Mesendoderm (in vitro differentiated cells): ENCODE results near the gene HAP1.

ENCODE experiments used
- DNase-seq: peaks from one replicate; pipeline ENCODE4 v3.0.0; 2013
- H2AK5ac ChIP-seq: 2 replicates; pipeline ENCODE4 v1.6.1; 2013; ENCODE audit warnings: low read length, inconsistent platforms
- H2BK120ac ChIP-seq: 2 replicates; pipeline ENCODE4 v1.6.1; 2013; ENCODE audit warnings: low read depth, mild to moderate bottlenecking, low read length, moderate library complexity, mixed read lengths
- H2BK15ac ChIP-seq: replicated peaks from 2 replicates; pipeline ENCODE4 v1.6.1; 2013; ENCODE audit warnings: low read depth, mild to moderate bottlenecking, moderate library complexity
- H2BK5ac ChIP-seq: 2 replicates; pipeline ENCODE4 v1.6.1; 2013; ENCODE audit warnings: low read length, inconsistent platforms
- H3K18ac ChIP-seq: 2 replicates; pipeline ENCODE4 v1.6.1; 2013; ENCODE audit warnings: mild to moderate bottlenecking, low read length, mixed read lengths
- H3K23ac ChIP-seq: one replicate; pipeline ENCODE4 v1.6.1; 2013; ENCODE audit warnings: low read length
- H3K27ac ChIP-seq: 2 replicates; pipeline ENCODE4 v1.5.1; 2013; ENCODE audit warnings: low read depth, mild to moderate bottlenecking, inconsistent platforms, low read length, moderate library complexity
- H3K27me3 ChIP-seq: 2 replicates; pipeline ENCODE4 v1.6.1; 2013; ENCODE audit warnings: low read length, control low read depth, mild to moderate bottlenecking, inconsistent platforms; ENCODE audit not compliant: insufficient read depth, poor library complexity
- H3K36me3 ChIP-seq: 2 replicates; pipeline ENCODE4 v1.6.1; 2013; ENCODE audit warnings: low read length, inconsistent platforms; ENCODE audit not compliant: control insufficient read depth, insufficient read depth
- H3K4ac ChIP-seq: one replicate; pipeline ENCODE4 v1.6.1; 2013; ENCODE audit warnings: low read depth, mild to moderate bottlenecking, low read length, moderate library complexity
- H3K4me1 ChIP-seq: 2 replicates; pipeline ENCODE4 v1.6.1; 2013; ENCODE audit warnings: low read depth, low read length, inconsistent platforms; ENCODE audit not compliant: control insufficient read depth
- H3K4me2 ChIP-seq: 2 replicates; pipeline ENCODE4 v1.6.1; 2013; ENCODE audit warnings: low read length
- H3K4me3 ChIP-seq: 2 replicates; pipeline ENCODE4 v1.5.1; 2013; ENCODE audit warnings: mild to moderate bottlenecking, low read length
- H3K56ac ChIP-seq: one replicate; pipeline ENCODE4 v1.6.1; 2013; ENCODE audit warnings: low read length
- H3K79me1 ChIP-seq: 2 replicates; pipeline ENCODE4 v1.6.1; 2013; ENCODE audit warnings: low read length, inconsistent platforms
- H3K79me2 ChIP-seq: 2 replicates; pipeline ENCODE4 v1.6.1; 2013; ENCODE audit warnings: mild to moderate bottlenecking, low read length; ENCODE audit not compliant: control insufficient read depth, insufficient read depth
- H3K9ac ChIP-seq: 2 replicates; pipeline ENCODE4 v1.6.1; 2013; ENCODE audit warnings: low read length, inconsistent platforms
- H4K5ac ChIP-seq: one replicate; pipeline ENCODE4 v1.6.1; 2013; ENCODE audit warnings: low read length
- H4K8ac ChIP-seq: one replicate; pipeline ENCODE4 v1.6.1; 2013; ENCODE audit warnings: low read depth, mild to moderate bottlenecking, control low read depth, low read length, moderate library complexity
- WGBS: extraction: QIAGEN DNeasy Blood & Tissue Kit; methylation state at CpG from one replicate; pipeline ENCODE4 v1.1.7; 2013; ENCODE audit warnings: low lambda C conversion rate, missing lambda C conversion rate; ENCODE audit not compliant: insufficient coverage; ENCODE audit errors: extremely low coverage; 5-methylcytosine and 5-hydroxymethylcytosine counted together

Gene HAP1

DNA sequence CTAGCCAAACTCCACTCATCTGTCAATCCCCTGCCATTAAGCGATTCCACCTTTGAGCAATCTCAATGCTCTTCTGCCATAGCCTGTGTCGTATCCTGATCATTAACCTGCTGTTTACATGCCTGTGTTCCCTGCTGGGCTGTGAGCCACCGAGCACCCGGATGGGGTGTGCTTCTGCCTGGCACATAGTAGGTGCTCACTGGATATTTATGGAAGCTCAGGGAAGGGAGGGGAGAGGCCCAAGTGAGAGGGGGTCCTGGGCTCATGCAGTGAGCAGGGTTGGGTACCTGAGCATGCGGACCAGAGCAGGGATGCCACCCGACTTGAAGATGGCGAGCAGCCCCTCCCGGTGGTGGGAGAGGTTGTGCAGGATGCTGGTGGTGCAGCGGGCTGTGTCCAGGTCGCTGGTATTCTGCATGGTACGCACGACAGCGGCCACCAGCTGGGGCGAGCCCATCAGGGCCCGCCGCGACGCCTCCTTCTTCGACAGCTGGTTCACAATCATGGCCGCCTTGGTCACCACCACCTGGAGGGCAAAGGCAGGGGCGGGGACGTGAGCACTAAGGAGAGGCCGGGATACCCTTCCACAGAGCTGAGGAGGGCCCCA, 34.3 kb upstream of the HAP1 start:
- H3K9ac ChIP-seq, result no peak overlapping the region
- no peaks in the 10 kb centered on the region for H3K27me3 ChIP-seq
- H3K79me1 ChIP-seq, result peaks cover 8% of the 10 kb centered on the region
- no peak overlapping the region for H3K4me2 ChIP-seq
- H3K56ac ChIP-seq, result no peak overlapping the region
- H3K36me3 ChIP-seq, result peaks cover 23% of the 10 kb centered on the region
- H3K27ac ChIP-seq, result no peak overlapping the region
- DNase-seq, result no peak
- H3K4me1 ChIP-seq, result peaks cover 8% of the 10 kb centered on the region
- H2BK5ac ChIP-seq, result no peak overlapping the region
- peaks cover 4% of the 10 kb centered on the region for H3K79me2 ChIP-seq
- H3K18ac ChIP-seq, result no peak overlapping the region
- no CpG with 5 or more reads among the region's 23 CpGs for WGBS
- H4K8ac ChIP-seq, result no peak overlapping the region
- H2BK15ac ChIP-seq, result no peak overlapping the region
- H4K5ac ChIP-seq, result no peak overlapping the region
- H3K4me3 ChIP-seq, result no peak overlapping the region
- no peak overlapping the region for H2BK120ac ChIP-seq
- H3K4ac ChIP-seq, result no peak overlapping the region
- no peak overlapping the region for H2AK5ac ChIP-seq
- H3K23ac ChIP-seq, result no peak overlapping the region

GRCh38 chr17:41767324-41768042, 33.0 kb upstream of the HAP1 start:
- Histone ChIP-seq H3K27ac (no peak overlapping the region), H3K56ac (no peak overlapping the region), H3K9ac (no peak overlapping the region), H3K79me1 (peaks cover 5% of the 10 kb centered on the region), H3K79me2 (no peaks in the 10 kb centered on the region), H4K5ac (no peak overlapping the region), H3K4me3 (no peak overlapping the region), H2BK120ac (no peak overlapping the region), H3K36me3 (peaks cover 26% of the 10 kb centered on the region), H3K4me2 (no peak overlapping the region), H3K27me3 (no peaks in the 10 kb centered on the region), H2AK5ac (no peak overlapping the region), H3K4me1 (peaks cover 3% of the 10 kb centered on the region), H3K23ac (no peak overlapping the region), H2BK15ac (no peak overlapping the region), H2BK5ac (no peak overlapping the region), H4K8ac (no peak overlapping the region), H3K18ac (no peak overlapping the region), H3K4ac (no peak overlapping the region)
- WGBS, result no CpG with 5 or more reads among the region's 18 CpGs
- no peak for DNase-seq

- Histone ChIP-seq H3K9ac (no peak overlapping the region), H2BK120ac (no peak overlapping the region), H2BK5ac (no peak overlapping the region), H3K56ac (no peak overlapping the region), H4K5ac (no peak overlapping the region), H3K27me3 (no peaks in the 10 kb centered on the region), H3K18ac (no peak overlapping the region), H3K79me2 (no peaks in the 10 kb centered on the region), H3K4me1 (no peaks in the 10 kb centered on the region), H3K27ac (no peak overlapping the region), H3K4me3 (no peak overlapping the region), H3K4ac (no peak overlapping the region), H3K4me2 (no peak overlapping the region), H2BK15ac (no peak overlapping the region), H4K8ac (no peak overlapping the region), H3K36me3 (peaks cover 26% of the 10 kb centered on the region), H3K79me1 (no peaks in the 10 kb centered on the region), H2AK5ac (no peak overlapping the region), H3K23ac (no peak overlapping the region)
- no peak for DNase-seq
Measured at GRCh38 chr17:41766135-41766534, 31.7 kb upstream of the HAP1 start.

GRCh38 chr17:41763327-41763726, 28.9 kb upstream of the HAP1 start:
- no peak overlapping the region for H2BK120ac ChIP-seq
- H3K4ac ChIP-seq, result no peak overlapping the region
- H3K18ac ChIP-seq, result no peak overlapping the region
- no peak overlapping the region for H2AK5ac ChIP-seq
- no peak for DNase-seq
- no peak overlapping the region for H3K4me3 ChIP-seq
- H3K9ac ChIP-seq, result no peak overlapping the region
- no peak overlapping the region for H4K8ac ChIP-seq
- no peak overlapping the region for H2BK15ac ChIP-seq
- H3K23ac ChIP-seq, result no peak overlapping the region
- no peak overlapping the region for H3K56ac ChIP-seq
- H3K36me3 ChIP-seq, result peaks cover 20% of the 10 kb centered on the region
- H3K27ac ChIP-seq, result no peak overlapping the region
- no peaks in the 10 kb centered on the region for H3K79me1 ChIP-seq
- no peaks in the 10 kb centered on the region for H3K79me2 ChIP-seq
- no peak overlapping the region for H3K4me2 ChIP-seq
- no peak overlapping the region for H2BK5ac ChIP-seq
- H3K4me1 ChIP-seq, result no peaks in the 10 kb centered on the region
- whole genome bisulfite sequencing, result no CpG with 5 or more reads among the region's 8 CpGs
- H3K27me3 ChIP-seq, result no peaks in the 10 kb centered on the region
- H4K5ac ChIP-seq, result no peak overlapping the region

DNA sequence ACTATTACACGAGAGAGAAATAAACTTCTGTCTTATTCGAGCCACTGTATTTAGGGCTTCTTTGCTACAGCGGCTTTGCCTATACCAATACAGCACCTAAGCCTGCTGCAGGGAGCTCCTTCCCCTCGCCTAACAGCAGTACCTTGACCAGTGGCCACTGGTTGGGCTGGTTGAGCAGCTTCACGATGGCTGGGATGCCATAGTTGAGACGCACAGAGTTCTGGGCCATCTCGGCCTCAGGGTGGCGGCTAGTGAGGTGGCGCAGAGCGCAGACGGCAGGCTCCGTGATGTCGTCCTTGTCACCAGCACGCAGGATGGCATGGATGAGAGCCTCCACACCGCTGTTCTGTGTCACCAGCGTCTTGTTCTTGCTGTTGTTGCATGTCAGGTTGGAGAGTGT, 28.4 kb upstream of the HAP1 start:
- no CpG with 5 or more reads among the region's 16 CpGs for WGBS
- Histone ChIP-seq H3K18ac (no peak overlapping the region), H2BK5ac (no peak overlapping the region), H2BK120ac (no peak overlapping the region), H4K8ac (no peak overlapping the region), H3K4me2 (no peak overlapping the region), H3K4me1 (no peaks in the 10 kb centered on the region), H3K79me2 (no peaks in the 10 kb centered on the region), H3K27me3 (no peaks in the 10 kb centered on the region), H3K79me1 (no peaks in the 10 kb centered on the region), H3K9ac (no peak overlapping the region), H3K27ac (no peak overlapping the region), H3K36me3 (peaks cover 20% of the 10 kb centered on the region), H3K4me3 (no peak overlapping the region), H2AK5ac (no peak overlapping the region), H3K23ac (no peak overlapping the region), H2BK15ac (no peak overlapping the region), H4K5ac (no peak overlapping the region), H3K4ac (no peak overlapping the region), H3K56ac (no peak overlapping the region)
- DNase-seq, result no peak

GRCh38 chr17:41762391-41762790, 27.9 kb upstream of the HAP1 start:
- Histone ChIP-seq H3K9ac (no peak overlapping the region), H3K36me3 (peaks cover 21% of the 10 kb centered on the region), H3K4me2 (no peak overlapping the region), H2BK120ac (no peak overlapping the region), H3K27ac (no peak overlapping the region), H4K8ac (no peak overlapping the region), H2BK15ac (no peak overlapping the region), H2AK5ac (no peak overlapping the region), H3K4ac (no peak overlapping the region), H3K4me3 (no peak overlapping the region), H3K18ac (no peak overlapping the region), H4K5ac (no peak overlapping the region), H3K56ac (no peak overlapping the region), H2BK5ac (no peak overlapping the region), H3K4me1 (no peaks in the 10 kb centered on the region), H3K79me2 (no peaks in the 10 kb centered on the region), H3K23ac (no peak overlapping the region), H3K27me3 (no peaks in the 10 kb centered on the region), H3K79me1 (no peaks in the 10 kb centered on the region)
- no peak for DNase-seq
- WGBS, result no CpG with 5 or more reads among the region's 6 CpGs
